H9 (cell line): Measurements from ENCODE around the gene CGA. TPM values are rescaled to one million over a fixed set of nuclear protein-coding genes. Genes with fewer than 3 reads are reported as not detected.

Experiments used
- DNase-seq: peaks from one replicate; pipeline ENCODE4 v3.0.0-alpha.2; 2017
- H2AFZ ChIP-seq: one replicate; pipeline ENCODE4 v1.6.1; 2013; ENCODE audit warnings: mild to moderate bottlenecking, low read length, control low read depth, moderate library complexity
- H2AK5ac ChIP-seq: 2 replicates; pipeline ENCODE4 v1.6.1; 2013; ENCODE audit warnings: low read length, control low read depth, mixed read lengths; ENCODE audit not compliant: insufficient read length
- H2BK120ac ChIP-seq: one replicate; pipeline ENCODE4 v1.6.1; 2013; ENCODE audit warnings: low read depth, mild to moderate bottlenecking, low read length, control low read depth, inconsistent platforms; ENCODE audit not compliant: poor library complexity, severe bottlenecking
- H2BK12ac ChIP-seq: 2 replicates; pipeline ENCODE4 v1.6.1; 2013; ENCODE audit warnings: low read length, control low read depth, mixed read lengths, low read depth; ENCODE audit not compliant: insufficient read length
- H2BK15ac ChIP-seq: 2 replicates; pipeline ENCODE4 v1.6.1; 2013; ENCODE audit warnings: low read depth, low read length, control low read depth
- H2BK20ac ChIP-seq: one replicate; pipeline ENCODE4 v1.6.1; 2013; ENCODE audit warnings: low read depth, mild to moderate bottlenecking, low read length, control low read depth, inconsistent platforms; ENCODE audit not compliant: poor library complexity, severe bottlenecking
- H2BK5ac ChIP-seq: 2 replicates; pipeline ENCODE4 v1.6.1; 2013; ENCODE audit warnings: low read length, control low read depth, mixed read lengths; ENCODE audit not compliant: insufficient read length
- H3K14ac ChIP-seq: 2 replicates; pipeline ENCODE4 v1.6.1; 2013; ENCODE audit warnings: low read length, control low read depth; ENCODE audit not compliant: insufficient read depth
- H3K18ac ChIP-seq: 2 replicates; pipeline ENCODE4 v1.6.1; 2013; ENCODE audit warnings: low read depth, mild to moderate bottlenecking, mixed read lengths, low read length, control low read depth; ENCODE audit not compliant: insufficient read length
- H3K23ac ChIP-seq: 2 replicates; pipeline ENCODE4 v1.6.1; 2013; ENCODE audit warnings: low read length, control low read depth, mixed read lengths, low read depth; ENCODE audit not compliant: insufficient read length
- H3K23me2 ChIP-seq: 2 replicates; pipeline ENCODE4 v1.6.1; 2013; ENCODE audit warnings: low read depth, mild to moderate bottlenecking, mixed read lengths, low read length, control low read depth; ENCODE audit not compliant: insufficient read length, poor library complexity, severe bottlenecking
- H3K27ac ChIP-seq: 2 replicates; pipeline ENCODE4 v1.5.1; 2013; ENCODE audit warnings: low read length, control low read depth, mixed read lengths, low read depth; ENCODE audit not compliant: insufficient read length
- H3K27me3 ChIP-seq: 2 replicates; pipeline ENCODE4 v1.6.1; 2013; ENCODE audit warnings: low read length, control low read depth, inconsistent platforms; ENCODE audit not compliant: insufficient read depth
- H3K4ac ChIP-seq: 2 replicates; pipeline ENCODE4 v1.6.1; 2013; ENCODE audit warnings: low read depth, mild to moderate bottlenecking, control low read depth, inconsistent platforms, low read length, moderate library complexity
- H3K4me1 ChIP-seq: 2 replicates; pipeline ENCODE4 v1.6.1; 2013; ENCODE audit warnings: low read length, control low read depth, inconsistent platforms; ENCODE audit not compliant: insufficient read depth
- H3K4me2 ChIP-seq: 2 replicates; pipeline ENCODE4 v1.6.1; 2013; ENCODE audit warnings: low read length, control low read depth, mixed read lengths; ENCODE audit not compliant: insufficient read length, insufficient read depth
- H3K56ac ChIP-seq: 2 replicates; pipeline ENCODE4 v1.6.1; 2013; ENCODE audit warnings: low read depth, mild to moderate bottlenecking, mixed read lengths, low read length, control low read depth; ENCODE audit not compliant: insufficient read length
- H3K79me1 ChIP-seq: 2 replicates; pipeline ENCODE4 v1.6.1; 2013; ENCODE audit warnings: low read depth, mild to moderate bottlenecking, moderate library complexity, low read length, control low read depth, inconsistent platforms; ENCODE audit not compliant: insufficient read depth, poor library complexity, severe bottlenecking
- H3K79me2 ChIP-seq: 2 replicates; pipeline ENCODE4 v1.6.1; 2013; ENCODE audit warnings: low read length, control low read depth, inconsistent platforms; ENCODE audit not compliant: insufficient read depth
- H3K9ac ChIP-seq: 2 replicates; pipeline ENCODE4 v1.6.1; 2013; ENCODE audit warnings: low read length, control low read depth, mixed read lengths; ENCODE audit not compliant: insufficient read length; ENCODE audit errors: extremely low read depth
- H3K9me3 ChIP-seq: one replicate; pipeline ENCODE4 v1.6.1; 2013; ENCODE audit warnings: low read depth, low read length, inconsistent platforms; ENCODE audit not compliant: control insufficient read depth
- H3T11ph ChIP-seq: one replicate; pipeline ENCODE4 v1.6.1; 2013; ENCODE audit warnings: mild to moderate bottlenecking, low read length, control low read depth, inconsistent platforms
- H4K20me1 ChIP-seq: one replicate; pipeline ENCODE4 v1.6.1; 2013; ENCODE audit not compliant: control insufficient read depth, insufficient read length, insufficient read depth
- H4K5ac ChIP-seq: 2 replicates; pipeline ENCODE4 v1.6.1; 2013; ENCODE audit warnings: low read depth, mild to moderate bottlenecking, mixed read lengths, low read length, control low read depth; ENCODE audit not compliant: insufficient read length
- H4K8ac ChIP-seq: replicated peaks from 2 replicates; pipeline ENCODE4 v1.6.1; 2013; ENCODE audit warnings: low read length, control low read depth, mixed read lengths, low read depth; ENCODE audit not compliant: insufficient read length
- H4K91ac ChIP-seq: 2 replicates; pipeline ENCODE4 v1.6.1; 2013; ENCODE audit warnings: low read depth, mild to moderate bottlenecking, moderate library complexity, mixed read lengths, low read length, control low read depth; ENCODE audit not compliant: insufficient read length
- H3K27ac Mint-ChIP-seq, 3 experiments: 2 replicates in 2 of 3; 3 replicates in 1 of 3; pipeline ENCODE4 v1.8.0; 2020 to 2021; ENCODE audit warnings: mixed read lengths in 3 of 3, mild to moderate bottlenecking in 1 of 3, moderate library complexity in 1 of 3
- H3K27me3 Mint-ChIP-seq: 2 replicates; pipeline ENCODE4 v1.8.0; 2021; ENCODE audit warnings: low read depth, mild to moderate bottlenecking, moderate library complexity, mixed read lengths
- H3K36me3 Mint-ChIP-seq, 3 experiments: 2 replicates in 2 of 3; 3 replicates in 1 of 3; pipeline ENCODE4 v1.8.0; 2020 to 2021; ENCODE audit warnings: low read depth in 3 of 3, mixed read lengths in 3 of 3; ENCODE audit not compliant: insufficient read depth in 1 of 3
- H3K4me1 Mint-ChIP-seq, 2 experiments: 2 replicates each; pipeline ENCODE4 v1.8.0; 2020; ENCODE audit warnings: mixed read lengths in 2 of 2
- H3K4me3 Mint-ChIP-seq, 2 experiments: 2 replicates in 1 of 2; 3 replicates in 1 of 2; pipeline ENCODE4 v1.8.0; 2020 to 2021; ENCODE audit warnings: mild to moderate bottlenecking in 2 of 2, mixed read lengths in 2 of 2, moderate library complexity in 1 of 2
- H3K9me3 Mint-ChIP-seq, 2 experiments: 2 replicates in 1 of 2; 3 replicates in 1 of 2; pipeline ENCODE4 v1.8.0; 2020; ENCODE audit warnings: mild to moderate bottlenecking in 2 of 2, mixed read lengths in 2 of 2, moderate library complexity in 1 of 2
- CTCF ChIP-seq: fragments of 200-600 bp; sonication (generic); conservative IDR thresholded peaks from 3 replicates; pipeline ENCODE4 v1.8.0; 2021; ENCODE audit warnings: antibody characterized with exemption, mild to moderate bottlenecking
- WGBS: extraction: QIAGEN DNeasy Blood & Tissue Kit; methylation state at CpG from one replicate; pipeline ENCODE4 v1.1.7; 2013; ENCODE audit warnings: missing lambda C conversion rate, low lambda C conversion rate, mixed read lengths; ENCODE audit not compliant: insufficient read length; ENCODE audit errors: extremely low coverage; 5-methylcytosine and 5-hydroxymethylcytosine counted together
- total RNA-seq: library from RNA; stranded (reverse); gene quantifications from 2 replicates; pipeline ENCODE4 v1.2.1, GENCODE V29; 2021

The CGA gene
- total RNA-seq, 1 experiment from 2014 or later, result not detected

- Mint-ChIP-seq H3K9me3 (no peaks in the 10 kb centered on the region), H3K36me3 (no peaks in the 10 kb centered on the region), H3K4me3 (no peak overlapping the region), H3K4me1 (no peaks in the 10 kb centered on the region), H3K27me3 (no peaks in the 10 kb centered on the region), H3K27ac (no peak overlapping the region)
- no peak overlapping the region for H3K9ac ChIP-seq
- no peaks in the 10 kb centered on the region for H3K23me2 ChIP-seq
- no peak overlapping the region for H3K23ac ChIP-seq
- H3K9me3 ChIP-seq, result no peaks in the 10 kb centered on the region
- no peak overlapping the region for H4K5ac ChIP-seq
- no peak for TF ChIP-seq CTCF
- no peak overlapping the region for H3T11ph ChIP-seq
- H3K27ac ChIP-seq, result no peak overlapping the region
- no peak overlapping the region for H3K4ac ChIP-seq
- no peaks in the 10 kb centered on the region for H3K4me1 ChIP-seq
- H2BK15ac ChIP-seq, result no peak overlapping the region
- H4K91ac ChIP-seq, result no peak overlapping the region
- no peak overlapping the region for H3K56ac ChIP-seq
- H3K27me3 ChIP-seq, result no peaks in the 10 kb centered on the region
- H3K4me2 ChIP-seq, result no peak overlapping the region
- no peak overlapping the region for H2AK5ac ChIP-seq
- no peak overlapping the region for H2BK120ac ChIP-seq
- H3K14ac ChIP-seq, result no peak overlapping the region
- H2BK5ac ChIP-seq, result no peak overlapping the region
- H4K20me1 ChIP-seq, result no peaks in the 10 kb centered on the region
- no peak overlapping the region for H4K8ac ChIP-seq
- no peak overlapping the region for H2AFZ ChIP-seq
- no peak for DNase-seq
- H3K79me2 ChIP-seq, result no peaks in the 10 kb centered on the region
- H3K79me1 ChIP-seq, result no peaks in the 10 kb centered on the region
- no peak overlapping the region for H2BK20ac ChIP-seq
- WGBS, result no CpG with 5 or more reads among the region's 2 CpGs
- no peak overlapping the region for H3K18ac ChIP-seq
- no peak overlapping the region for H2BK12ac ChIP-seq
These were observed 1.3 kb downstream of the CGA start for GRCh38 chr6:87093651-87094050.
